Parathyroid adenoma (tissue), 2 donors: ENCODE data around the gene RTL1.

Experiments used
- H2AFZ ChIP-seq: fragments of 300-600 bp; sonication (generic); one replicate; pipeline ENCODE4 v1.7.0; 2017; ENCODE audit warnings: antibody characterized with exemption, mild to moderate bottlenecking
- H3K27ac ChIP-seq: fragments of 300-600 bp; sonication (generic); one replicate; pipeline ENCODE4 v1.7.0; 2017
- H3K27me3 ChIP-seq: fragments of 300-600 bp; sonication (generic); one replicate; pipeline ENCODE4 v1.7.0; 2017; ENCODE audit warnings: low read length; ENCODE audit not compliant: control insufficient read depth, insufficient read depth
- H3K36me3 ChIP-seq: fragments of 300-600 bp; sonication (generic); one replicate; pipeline ENCODE4 v1.7.0; 2017; ENCODE audit warnings: low read length; ENCODE audit not compliant: control insufficient read depth, insufficient read depth
- H3K4me1 ChIP-seq: fragments of 300-600 bp; sonication (generic); one replicate; pipeline ENCODE4 v1.7.0; 2017; ENCODE audit warnings: control low read depth
- H3K4me2 ChIP-seq: fragments of 300-600 bp; sonication (generic); one replicate; pipeline ENCODE4 v1.7.0; 2017; ENCODE audit warnings: low read length
- H3K4me3 ChIP-seq: fragments of 300-600 bp; sonication (generic); one replicate; pipeline ENCODE4 v1.7.0; 2017; ENCODE audit warnings: low read depth, low read length
- H3K79me2 ChIP-seq: fragments of 300-600 bp; sonication (generic); one replicate; pipeline ENCODE4 v1.7.0; 2017; ENCODE audit warnings: control low read depth
- H3K9ac ChIP-seq: fragments of 300-600 bp; sonication (generic); one replicate; pipeline ENCODE4 v1.7.0; 2017; ENCODE audit warnings: mild to moderate bottlenecking
- H3K9me3 ChIP-seq: fragments of 300-600 bp; sonication (generic); one replicate; pipeline ENCODE4 v1.7.0; 2017; ENCODE audit warnings: low read length; ENCODE audit not compliant: control insufficient read depth
- TF ChIP-seq, protein P1 (sequence below): fragments of 300-600 bp; sonication (generic); IDR thresholded peaks from one replicate; pipeline ENCODE4 v1.7.0; 2017; ENCODE audit warnings: antibody characterized with exemption, mild to moderate bottlenecking
- donor health status: primary hyperparathyroidism.

Gene RTL1

DNA sequence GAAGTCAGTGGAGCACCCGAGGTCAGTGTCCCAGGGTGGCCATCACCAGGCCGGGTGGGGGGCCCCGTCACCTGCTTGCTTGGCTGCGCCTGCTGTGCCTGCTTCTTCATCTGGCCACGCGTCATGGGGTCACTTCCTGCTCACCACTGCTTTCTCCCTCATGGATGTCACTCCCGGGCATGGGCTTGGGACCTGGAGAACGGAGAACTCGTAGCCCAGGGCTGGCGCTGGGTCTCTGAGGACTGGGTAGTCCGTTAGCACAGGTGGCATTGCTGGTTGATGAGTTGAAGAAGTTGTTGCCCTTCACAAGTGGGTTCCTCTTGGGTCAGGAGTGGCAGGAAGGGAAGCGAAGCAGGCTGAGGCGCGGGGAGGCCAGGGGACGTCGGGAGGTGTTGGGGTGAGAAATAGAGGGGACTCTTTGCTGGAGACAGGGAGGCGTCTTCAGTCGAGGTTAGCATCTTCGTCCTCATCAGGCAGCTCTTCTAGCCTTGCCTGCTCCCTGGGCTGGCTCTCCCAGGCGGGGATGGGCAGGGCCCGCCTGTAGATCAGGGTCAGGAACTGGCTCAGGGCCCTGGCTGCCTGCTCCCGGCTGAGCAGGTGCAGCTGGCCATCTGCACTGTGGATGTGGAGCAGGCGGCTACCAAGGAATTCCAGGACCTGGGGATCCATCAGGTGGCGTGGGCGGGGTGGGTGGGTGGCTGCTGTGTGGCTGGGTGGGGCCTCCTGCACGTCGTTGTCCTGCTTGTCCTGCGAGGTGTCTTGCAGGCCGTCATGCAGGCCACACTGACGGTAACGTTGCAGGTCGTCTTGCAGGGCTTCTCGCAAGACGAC lies 23.0 kb downstream of the RTL1 start:
- Histone ChIP-seq H3K4me2 (no peak overlapping the region), H3K27me3 (no peaks in the 10 kb centered on the region), H3K4me3 (no peak overlapping the region), H3K4me1 (no peaks in the 10 kb centered on the region), H3K79me2 (no peaks in the 10 kb centered on the region), H2AFZ (no peak overlapping the region), H3K36me3 (no peaks in the 10 kb centered on the region), H3K9me3 (no peaks in the 10 kb centered on the region), H3K27ac (no peak overlapping the region), H3K9ac (no peak overlapping the region)
- TF ChIP-seq, protein P1, sequence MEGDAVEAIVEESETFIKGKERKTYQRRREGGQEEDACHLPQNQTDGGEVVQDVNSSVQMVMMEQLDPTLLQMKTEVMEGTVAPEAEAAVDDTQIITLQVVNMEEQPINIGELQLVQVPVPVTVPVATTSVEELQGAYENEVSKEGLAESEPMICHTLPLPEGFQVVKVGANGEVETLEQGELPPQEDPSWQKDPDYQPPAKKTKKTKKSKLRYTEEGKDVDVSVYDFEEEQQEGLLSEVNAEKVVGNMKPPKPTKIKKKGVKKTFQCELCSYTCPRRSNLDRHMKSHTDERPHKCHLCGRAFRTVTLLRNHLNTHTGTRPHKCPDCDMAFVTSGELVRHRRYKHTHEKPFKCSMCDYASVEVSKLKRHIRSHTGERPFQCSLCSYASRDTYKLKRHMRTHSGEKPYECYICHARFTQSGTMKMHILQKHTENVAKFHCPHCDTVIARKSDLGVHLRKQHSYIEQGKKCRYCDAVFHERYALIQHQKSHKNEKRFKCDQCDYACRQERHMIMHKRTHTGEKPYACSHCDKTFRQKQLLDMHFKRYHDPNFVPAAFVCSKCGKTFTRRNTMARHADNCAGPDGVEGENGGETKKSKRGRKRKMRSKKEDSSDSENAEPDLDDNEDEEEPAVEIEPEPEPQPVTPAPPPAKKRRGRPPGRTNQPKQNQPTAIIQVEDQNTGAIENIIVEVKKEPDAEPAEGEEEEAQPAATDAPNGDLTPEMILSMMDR = no peak

DNA sequence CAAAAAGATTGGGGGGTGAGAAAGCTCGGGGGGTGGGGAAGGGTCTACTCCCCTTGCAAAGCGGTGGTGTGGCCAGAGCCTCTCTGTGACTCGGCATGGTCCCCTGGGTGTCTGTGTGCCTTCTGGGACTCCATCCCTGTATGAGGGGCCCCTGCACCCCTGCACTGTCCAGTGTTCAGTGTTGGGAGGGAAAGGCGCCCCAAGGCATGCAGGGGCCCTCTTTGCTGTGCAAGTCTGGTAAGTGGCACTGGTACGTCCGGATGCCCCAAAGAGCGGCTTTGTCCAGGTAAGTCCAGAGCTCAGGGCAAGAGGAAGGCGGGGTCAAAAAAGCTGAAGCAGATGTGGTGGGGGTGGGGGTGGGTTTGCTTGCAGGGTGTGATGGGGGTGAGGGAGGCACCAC lies 23.7 kb downstream of the RTL1 start:
- Histone ChIP-seq H3K9me3 (no peaks in the 10 kb centered on the region), H3K36me3 (no peaks in the 10 kb centered on the region), H3K4me3 (no peak overlapping the region), H3K9ac (no peak overlapping the region), H3K4me1 (no peaks in the 10 kb centered on the region), H2AFZ (no peak overlapping the region), H3K4me2 (no peak overlapping the region), H3K79me2 (no peaks in the 10 kb centered on the region), H3K27me3 (no peaks in the 10 kb centered on the region), H3K27ac (no peak overlapping the region)
- TF ChIP-seq, protein P1 = no peak

DNA sequence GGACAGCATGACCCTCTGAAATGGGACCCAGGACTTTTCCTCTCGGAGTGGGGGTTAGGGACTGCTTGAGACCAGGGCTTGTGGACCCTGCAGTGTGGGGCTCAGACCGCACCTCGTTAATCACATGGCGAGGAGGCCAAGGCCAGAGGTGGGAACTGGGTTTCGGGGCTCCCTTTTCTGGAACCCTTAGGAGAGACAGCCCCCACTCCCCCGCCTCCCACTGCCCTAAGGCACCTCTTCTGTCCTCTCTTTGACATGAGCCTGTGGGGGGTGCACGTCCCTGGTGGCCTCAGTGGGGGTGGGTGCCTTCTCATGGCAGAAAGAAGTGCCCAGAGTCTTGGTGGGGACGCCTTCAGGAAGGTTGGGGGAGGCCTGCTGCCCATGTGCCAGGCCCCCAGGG lies 24.3 kb downstream of the RTL1 start:
- H3K4me3 ChIP-seq = no peak overlapping the region
- H3K9me3 ChIP-seq = no peaks in the 10 kb centered on the region
- H3K36me3 ChIP-seq = no peaks in the 10 kb centered on the region
- H3K4me1 ChIP-seq = no peaks in the 10 kb centered on the region
- H3K4me2 ChIP-seq = no peak overlapping the region
- no peaks in the 10 kb centered on the region for H3K79me2 ChIP-seq
- no peak overlapping the region for H3K27ac ChIP-seq
- H2AFZ ChIP-seq = no peak overlapping the region
- TF ChIP-seq, protein P1 = no peak
- H3K9ac ChIP-seq = no peak overlapping the region
- no peaks in the 10 kb centered on the region for H3K27me3 ChIP-seq

DNA sequence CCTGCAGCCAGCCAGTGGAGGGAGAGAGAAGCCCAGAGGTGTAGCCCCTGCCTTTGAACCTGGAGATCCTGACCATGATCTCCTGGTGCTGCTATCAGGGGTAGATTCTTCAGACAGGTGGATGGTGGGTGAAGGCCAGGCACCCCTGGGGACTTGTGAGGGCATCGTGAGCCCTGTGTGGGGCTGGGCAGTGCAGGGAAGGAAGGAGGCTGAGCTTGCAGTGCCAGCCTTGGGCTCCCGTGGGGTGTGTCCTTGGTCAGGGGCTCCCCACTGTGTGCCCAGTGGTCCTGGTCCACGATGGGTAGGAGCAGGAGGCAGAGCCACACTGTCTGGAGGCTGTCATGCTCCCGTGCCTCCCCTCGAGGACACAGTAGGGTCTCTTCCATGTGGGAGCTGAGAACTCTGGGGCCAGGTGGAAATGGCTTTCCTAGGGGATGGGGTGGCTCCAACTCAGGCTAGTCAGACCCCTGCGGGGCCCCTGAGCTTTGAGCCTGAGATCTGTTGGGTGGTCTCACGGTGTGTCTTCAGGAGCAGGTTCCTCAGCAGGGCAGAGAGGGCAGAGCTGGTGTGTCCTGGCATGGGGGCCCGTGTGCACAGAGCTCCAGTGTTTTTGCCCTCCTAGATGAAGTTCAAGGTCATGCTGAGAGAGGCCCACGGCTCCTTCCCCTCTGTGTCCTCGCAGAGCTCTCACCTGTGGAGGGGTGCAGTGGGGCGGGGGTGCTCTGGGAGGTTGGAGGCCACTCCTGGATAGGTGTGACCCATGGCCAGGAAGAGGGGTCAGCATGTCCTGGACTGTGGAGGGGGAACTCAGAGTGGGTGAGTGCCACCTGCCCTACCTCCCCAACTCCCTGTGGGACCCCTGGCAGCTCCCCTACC lies 25.0 kb downstream of the RTL1 start:
- no peak overlapping the region for H2AFZ ChIP-seq
- H3K4me1 ChIP-seq = no peaks in the 10 kb centered on the region
- no peaks in the 10 kb centered on the region for H3K9me3 ChIP-seq
- H3K36me3 ChIP-seq = no peaks in the 10 kb centered on the region
- no peak overlapping the region for H3K27ac ChIP-seq
- TF ChIP-seq, protein P1 = no peak
- H3K27me3 ChIP-seq = no peaks in the 10 kb centered on the region
- H3K4me2 ChIP-seq = no peak overlapping the region
- no peaks in the 10 kb centered on the region for H3K79me2 ChIP-seq
- no peak overlapping the region for H3K4me3 ChIP-seq
- no peak overlapping the region for H3K9ac ChIP-seq
